Stimulated activated CD4-positive, alpha-beta T cell treated with anti-CD3 and anti-CD28 coated beads, Interleukin-12 subunit alpha, Interleukin-12 subunit beta, amount 100 ng/mL, for 48 hours (primary cell): ENCODE data around the gene NT5C2.
"Not testable (repeated sequence)": the region's sequence is repeated elsewhere in the genome, so short reads cannot be mapped to it uniquely, and the experiment has no call there.

Source experiments
- DNase-seq, 3 donors: peaks; one replicate each; pipeline ENCODE4 v3.0.0-alpha.2; 2020; ENCODE audit warnings: low read depth in 2 of 3, low spot score in 1 of 3

The NT5C2 gene

GRCh38 chr10:103193107-103193819 lies at the start of gene NT5C2:
Gene NT5C2 (minus strand): TSS chr10:103193272. CDS start chr10:103174958, 18,314 bp downstream.
- DNase-seq = peak; percentile 62 to 73 (median 69)

GRCh38 chr10:103241262-103242011 lies 48.4 kb upstream of the NT5C2 start:
- no peak for DNase-seq

GRCh38 chr10:103238506-103239252 lies 45.6 kb upstream of the NT5C2 start:
- no peak for DNase-seq

- DNase-seq = no peak
These were observed 42.7 kb upstream of the NT5C2 start for GRCh38 chr10:103235775-103236174.

- DNase-seq = no peak
These were observed 39.9 kb upstream of the NT5C2 start for GRCh38 chr10:103232772-103233488.

GRCh38 chr10:103232131-103232673 lies 39.1 kb upstream of the NT5C2 start:
- no peak for DNase-seq

GRCh38 chr10:103231047-103231551 lies 38.0 kb upstream of the NT5C2 start:
- no peak for DNase-seq

- no peak for DNase-seq
These were observed 34.3 kb upstream of the NT5C2 start for GRCh38 chr10:103227416-103227815.

- no peak for DNase-seq
These were observed 32.9 kb upstream of the NT5C2 start for GRCh38 chr10:103225939-103226338.

GRCh38 chr10:103224721-103225120 lies 31.6 kb upstream of the NT5C2 start:
- DNase-seq = not testable (repeated sequence)

- no peak for DNase-seq
These were observed 31.1 kb upstream of the NT5C2 start for GRCh38 chr10:103224133-103224532.

- DNase-seq = not testable (repeated sequence)
These were observed 23.3 kb upstream of the NT5C2 start for GRCh38 chr10:103216362-103216761.

- DNase-seq = no peak
These were observed 22.5 kb upstream of the NT5C2 start for GRCh38 chr10:103215601-103216000.

GRCh38 chr10:103210262-103210661 lies 17.2 kb upstream of the NT5C2 start:
- DNase-seq = not testable (repeated sequence)

- DNase-seq = not testable (repeated sequence)
These were observed 14.6 kb upstream of the NT5C2 start for GRCh38 chr10:103207643-103208042.

GRCh38 chr10:103207141-103207540 lies 14.1 kb upstream of the NT5C2 start:
- no peak for DNase-seq

- DNase-seq = not testable (repeated sequence)
These were observed 13.6 kb upstream of the NT5C2 start for GRCh38 chr10:103206715-103207114.

GRCh38 chr10:103205401-103205800 lies 12.3 kb upstream of the NT5C2 start:
- DNase-seq = not testable (repeated sequence)

- DNase-seq = no peak
These were observed 11.5 kb upstream of the NT5C2 start for GRCh38 chr10:103204353-103205255.

GRCh38 chr10:103203466-103203865 lies 10.4 kb upstream of the NT5C2 start:
- DNase-seq = no peak
